ENCODE data around the gene TMEM266. TPM values are rescaled to one million over a fixed set of nuclear protein-coding genes. Genes with fewer than 3 reads are reported as not detected.

TMEM266 gene
- total and polyA plus RNA-seq, 2 experiments from 2014 or later: 0.39 to 1.9 TPM

DNA sequence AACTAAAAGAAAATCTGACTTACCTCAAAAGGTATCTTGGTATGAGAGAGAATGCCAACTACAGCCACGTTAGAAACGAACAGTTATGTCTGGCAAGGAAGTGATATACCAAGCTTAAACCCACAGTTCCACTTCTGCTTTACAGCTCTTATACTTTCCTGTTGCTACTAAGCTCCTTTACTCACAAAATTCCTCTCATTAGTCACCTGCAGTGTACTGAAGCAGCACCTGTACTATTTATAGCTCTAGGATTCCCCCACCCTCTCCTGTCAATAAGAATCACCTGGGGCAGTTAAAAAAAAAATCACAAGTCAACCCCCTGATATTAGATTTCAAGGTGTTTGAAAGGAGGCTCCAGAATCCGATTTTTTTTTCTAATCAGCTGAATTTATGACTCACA, 2.9 kb upstream of the TMEM266 start:
- peak; percentile 32 for DNase-seq (ENCODE audit: low spot score)
- Histone ChIP-seq H3K4me3 (no peak overlapping the region), H3K9me3 (ENCODE audit: low read depth) (no peaks in the 10 kb centered on the region), H3K4me2 (peak overlapping the region; percentile 69), H3K27me3 (peaks cover 17% of the 10 kb centered on the region), H3K9me2 (replicated peaks; ENCODE audit: insufficient read depth) (no peaks in the 10 kb centered on the region), H3K27ac (no peak overlapping the region), H4K20me1 (ENCODE audit: insufficient read depth, poor library complexity, severe bottlenecking) (no peaks in the 10 kb centered on the region), H3K4me1 (ENCODE audit: insufficient read depth) (no peaks in the 10 kb centered on the region), H3K36me3 (replicated peaks; ENCODE audit: insufficient read depth, low read depth) (no peaks in the 10 kb centered on the region), H2AFZ (no peak overlapping the region), H3K79me2 (no peaks in the 10 kb centered on the region)
- 35% methylated on average over 3 of the region's 3 CpGs for WGBS (ENCODE audit: low lambda C conversion rate, missing lambda C conversion rate)
- TF ChIP-seq EZH2phosphoT487 (IDR thresholded peaks at IDR 0.05; ENCODE audit: low read depth, severe bottlenecking, unreplicated experiment) (no peak), EZH2 (IDR thresholded peaks at IDR 0.05; ENCODE audit: borderline replicate concordance) (no peak), CTCF (IDR thresholded peaks at IDR 0.05; ENCODE audit: poor library complexity) (no peak)

GRCh38 chr15:76057332-76058000, 2.3 kb upstream of the TMEM266 start:
- no peak overlapping the region for H3K4me3 ChIP-seq

DNA sequence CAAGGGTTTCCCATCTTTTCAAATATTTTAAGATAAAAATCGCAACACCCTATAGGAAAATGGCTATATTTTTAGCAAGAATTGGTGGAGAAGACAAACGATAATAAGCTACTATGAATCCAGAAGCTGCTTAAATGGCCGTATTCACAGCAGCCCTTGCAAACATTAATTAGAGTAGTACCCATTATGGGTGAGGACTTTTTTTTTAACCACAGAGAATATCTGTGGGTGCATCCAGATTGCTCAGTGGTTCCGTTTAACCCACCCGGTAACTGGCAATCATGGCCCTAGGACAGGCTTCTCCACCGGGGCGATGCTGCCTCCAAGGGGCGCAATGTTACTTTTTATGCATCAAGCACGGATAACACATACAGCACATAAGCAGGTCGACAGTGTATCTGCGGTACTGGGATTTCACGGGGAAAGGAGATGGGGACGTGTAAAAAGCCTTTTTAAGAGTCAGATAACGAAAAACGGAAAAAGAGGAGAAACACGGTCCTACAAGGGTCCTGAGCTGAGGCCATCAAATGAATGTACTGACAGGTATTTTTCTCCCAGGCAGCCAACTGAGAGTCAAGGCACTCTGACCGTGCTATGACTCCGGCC, 968 bp upstream of the TMEM266 start:
- Histone ChIP-seq H2AFZ (peak overlapping the region; percentile 92), H3K27ac (no peak overlapping the region), H3K4me1 (ENCODE audit: insufficient read depth) (no peaks in the 10 kb centered on the region), H3K27me3 (peaks cover 23% of the 10 kb centered on the region), H3K79me2 (no peaks in the 10 kb centered on the region), H3K9me2 (replicated peaks; ENCODE audit: insufficient read depth) (no peaks in the 10 kb centered on the region), H3K4me2 (peak overlapping the region; percentile 97), H3K4me3 (peak overlapping the region; percentile 64), H3K9me3 (ENCODE audit: low read depth) (no peaks in the 10 kb centered on the region), H4K20me1 (ENCODE audit: insufficient read depth, poor library complexity, severe bottlenecking) (no peaks in the 10 kb centered on the region), H3K36me3 (replicated peaks; ENCODE audit: insufficient read depth, low read depth) (no peaks in the 10 kb centered on the region)
- TF ChIP-seq CTCF (IDR thresholded peaks at IDR 0.05; ENCODE audit: poor library complexity) (peak; percentile 23), EZH2 (IDR thresholded peaks at IDR 0.05; ENCODE audit: borderline replicate concordance) (no peak)
- 14% methylated on average over 18 of the region's 18 CpGs for WGBS (ENCODE audit: low lambda C conversion rate, missing lambda C conversion rate)
- DNase-seq (ENCODE audit: low spot score): peak; percentile 43

More at GRCh38 chr15:76057332-76058000, 2.3 kb upstream of the TMEM266 start:
- H3K9me2 ChIP-seq (replicated peaks; ENCODE audit: insufficient read depth): no peaks in the 10 kb centered on the region
- H3K9me3 ChIP-seq (ENCODE audit: low read depth): no peaks in the 10 kb centered on the region
- peak overlapping the region; percentile 69 for H3K4me2 ChIP-seq
- peaks cover 18% of the 10 kb centered on the region for H3K27me3 ChIP-seq
- 5% methylated on average over 7 of the region's 7 CpGs for WGBS (ENCODE audit: low lambda C conversion rate, missing lambda C conversion rate)
- H4K20me1 ChIP-seq (ENCODE audit: insufficient read depth, poor library complexity, severe bottlenecking): no peaks in the 10 kb centered on the region
- H3K27ac ChIP-seq: no peak overlapping the region
- TF ChIP-seq CTCF (IDR thresholded peaks at IDR 0.05; ENCODE audit: poor library complexity): peak; percentile 80
- TF ChIP-seq EZH2 (IDR thresholded peaks at IDR 0.05; ENCODE audit: borderline replicate concordance): no peak
- TF ChIP-seq EZH2phosphoT487 (IDR thresholded peaks at IDR 0.05; ENCODE audit: low read depth, severe bottlenecking, unreplicated experiment): no peak
- DNase-seq (ENCODE audit: low spot score): peak; percentile 68
- H3K4me1 ChIP-seq (ENCODE audit: insufficient read depth): no peaks in the 10 kb centered on the region
- no peak overlapping the region for H2AFZ ChIP-seq
- no peaks in the 10 kb centered on the region for H3K36me3 ChIP-seq (replicated peaks; ENCODE audit: insufficient read depth, low read depth)
- H3K79me2 ChIP-seq: no peaks in the 10 kb centered on the region

All from hepatocyte (in vitro differentiated cells).